ENCODE results near the gene ARHGAP27. TPM values are rescaled to one million over a fixed set of nuclear protein-coding genes. Genes with fewer than 3 reads are reported as not detected.

ARHGAP27 gene
- polyA plus RNA-seq, 1 experiment, result 0.64 TPM

- no peak for DNase-seq (ENCODE audit: low read depth, low spot score)
- H3K4me3 ChIP-seq (ENCODE audit: low read depth, low read length), result no peak overlapping the region
- POLR2A ChIA-PET, result no interaction called here
- peaks cover 5% of the 10 kb centered on the region; the same call in 1 of the 2 replicates for H3K9me3 ChIP-seq (ENCODE audit: control insufficient read depth, insufficient read depth, low read length)
- no peak overlapping the region for H3K27ac ChIP-seq (ENCODE audit: low read depth, low read length)
- CTCF ChIA-PET, result interaction anchor here (1.4 to 2.1 kb wide), 2 partner anchors 34 to 173 kb away, joined by 5 to 9 read pairs; no protein-coding TSS in a partner anchor
- H3K27me3 ChIP-seq (ENCODE audit: control insufficient read depth, insufficient read depth, low read length), result peaks cover 3% of the 10 kb centered on the region
- no peak for TF ChIP-seq CTCF (IDR thresholded peaks at IDR 0.05; ENCODE audit: low read depth, low read length)
These were observed 40.8 kb downstream of the ARHGAP27 start for GRCh38 chr17:45391918-45392317.

GRCh38 chr17:45391291-45391690, 41.4 kb downstream of the ARHGAP27 start:
- POLR2A ChIA-PET, result no interaction called here
- H3K9me3 ChIP-seq (ENCODE audit: control insufficient read depth, insufficient read depth, low read length), result no peaks in the 10 kb centered on the region; the same call in 1 of the 2 replicates
- H3K4me3 ChIP-seq (ENCODE audit: low read depth, low read length), result no peak overlapping the region
- peaks cover 3% of the 10 kb centered on the region for H3K27me3 ChIP-seq (ENCODE audit: control insufficient read depth, insufficient read depth, low read length)
- no peak for TF ChIP-seq CTCF (IDR thresholded peaks at IDR 0.05; ENCODE audit: low read depth, low read length)
- CTCF ChIA-PET, result interaction anchor here (2.1 to 2.4 kb wide), 2 partner anchors 34 to 172 kb away, joined by 9 to 10 read pairs; no protein-coding TSS in a partner anchor
- DNase-seq (ENCODE audit: low read depth, low spot score), result no peak
- no peak overlapping the region for H3K27ac ChIP-seq (ENCODE audit: low read depth, low read length)

- ChIA-PET POLR2A (no interaction called here), CTCF (interaction anchor here (0.6 to 2.4 kb wide), 4 partner anchors 112 to 170 kb away, joined by 3 to 10 read pairs (median 7); no protein-coding TSS in a partner anchor)
- DNase-seq (ENCODE audit: low read depth, low spot score), result no peak
- no peaks in the 10 kb centered on the region for H3K9me3 ChIP-seq (ENCODE audit: control insufficient read depth, insufficient read depth, low read length)
- peaks cover 3% of the 10 kb centered on the region for H3K27me3 ChIP-seq (ENCODE audit: control insufficient read depth, insufficient read depth, low read length)
- H3K27ac ChIP-seq (ENCODE audit: low read depth, low read length), result no peak overlapping the region
- no peak overlapping the region for H3K4me3 ChIP-seq (ENCODE audit: low read depth, low read length)
- no peak for TF ChIP-seq CTCF (IDR thresholded peaks at IDR 0.05; ENCODE audit: low read depth, low read length)
These were observed 43.3 kb downstream of the ARHGAP27 start for GRCh38 chr17:45389354-45389753.

GRCh38 chr17:45388604-45389325, 43.9 kb downstream of the ARHGAP27 start:
- CTCF ChIA-PET, result interaction anchor here (0.6 to 2.0 kb wide), 4 partner anchors 112 to 254 kb away, joined by 3 to 9 read pairs (median 5); partner anchors contain the start of gene ACBD4
- DNase-seq (ENCODE audit: low read depth, low spot score), result no peak

More at GRCh38 chr17:45388604-45389325, 43.9 kb downstream of the ARHGAP27 start:
- Histone ChIP-seq H3K9me3 (ENCODE audit: control insufficient read depth, insufficient read depth, low read length) (no peaks in the 10 kb centered on the region), H3K27me3 (ENCODE audit: control insufficient read depth, insufficient read depth, low read length) (peaks cover 3% of the 10 kb centered on the region), H3K4me3 (ENCODE audit: low read depth, low read length) (no peak overlapping the region), H3K27ac (ENCODE audit: low read depth, low read length) (no peak overlapping the region)
- TF ChIP-seq CTCF (IDR thresholded peaks at IDR 0.05; ENCODE audit: low read depth, low read length), result no peak
- POLR2A ChIA-PET, result interaction anchor here (1.2 kb wide), 1 partner anchor 94 kb away, joined by 3 read pairs; no protein-coding TSS in a partner anchor

All from AG04450 (cell line).